Esophagus muscularis mucosa (tissue), 4 donors: ENCODE measurements around the gene ADAD2.

Source experiments
- CTCF ChIP-seq, 3 experiments: fragments of 200-600 bp in 2 of 3; fragments of 450-650 bp in 1 of 3; sonication (generic) in 2 of 3; IDR thresholded peaks; one replicate each; pipeline ENCODE4 v1.5.1; 2017 to 2019; ENCODE audit warnings: antibody characterized with exemption in 3 of 3, mild to moderate bottlenecking in 2 of 3, moderate library complexity in 1 of 3
- EP300 ChIP-seq: sonication (generic); formaldehyde crosslinking; IDR thresholded peaks from one replicate; pipeline ENCODE4 v1.6.1; 2017; ENCODE audit warnings: antibody characterized with exemption
- POLR2A ChIP-seq: fragments of 450-650 bp; IDR thresholded peaks from one replicate; pipeline ENCODE4 v1.6.1; 2017; ENCODE audit warnings: antibody characterized with exemption, moderate library complexity, mild to moderate bottlenecking, low read depth
- POLR2AphosphoS5 ChIP-seq, 2 donors: sonication (generic); formaldehyde crosslinking; IDR thresholded peaks; one replicate each; pipeline ENCODE4 v1.6.1; 2017; ENCODE audit warnings: antibody characterized with exemption in 2 of 2

GRCh38 chr16:84196101-84196500 is 5.1 kb downstream of the ADAD2 start:
- TF ChIP-seq POLR2A (no peak), CTCF (IDR thresholded peaks at IDR 0.05) (no peak), POLR2AphosphoS5 (IDR thresholded peaks at IDR 0.05) (no peak), EP300 (no peak)
